Sigmoid colon (tissue), 7 donors: ENCODE data around the gene LRRTM4. TPM values are rescaled to one million over a fixed set of nuclear protein-coding genes. Genes with fewer than 3 reads are reported as not detected.

ENCODE experiments used
- DNase-seq: peaks from one replicate; pipeline ENCODE4 v3.0.0-alpha.2; 2019
- H3K27ac ChIP-seq, 4 donors: fragments of 200-600 bp; sonication (generic); one replicate each; pipeline ENCODE4 v1.5.1; 2016 to 2019; ENCODE audit warnings: mild to moderate bottlenecking in 1 of 4
- H3K27me3 ChIP-seq, 3 donors: fragments of 200-600 bp; sonication (generic); one replicate each; pipeline ENCODE4 v1.5.1; 2019; ENCODE audit warnings: mild to moderate bottlenecking in 1 of 3
- H3K36me3 ChIP-seq, 4 donors: fragments of 200-600 bp; sonication (generic); one replicate each; pipeline ENCODE4 v1.5.1; 2016 to 2019
- H3K4me1 ChIP-seq, 4 donors: fragments of 200-600 bp; sonication (generic); one replicate each; pipeline ENCODE4 v1.5.1; 2017 to 2019
- H3K4me3 ChIP-seq, 4 donors: fragments of 200-600 bp; sonication (generic); one replicate each; pipeline ENCODE4 v1.5.1; 2017 to 2019; ENCODE audit warnings: mild to moderate bottlenecking in 2 of 4, moderate library complexity in 1 of 4
- H3K9me3 ChIP-seq, 4 donors: fragments of 200-600 bp in 3 of 4; sonication (generic) in 3 of 4; one replicate each; pipeline versions ENCODE4 v1.5.1 to v1.6.1; 2013 to 2019
- CTCF ChIP-seq, 4 experiments: fragments of 450-650 bp in 3 of 4; fragments of 200-600 bp in 1 of 4; IDR thresholded peaks; one replicate each; pipeline ENCODE4 v1.5.1; 2016 to 2019; ENCODE audit warnings: antibody characterized with exemption in 4 of 4, mild to moderate bottlenecking in 3 of 4, moderate library complexity in 2 of 4
- EP300 ChIP-seq, 4 donors: sonication (generic); formaldehyde crosslinking; IDR thresholded peaks; one replicate each; pipeline ENCODE4 v1.6.1; 2017; ENCODE audit warnings: antibody characterized with exemption in 4 of 4
- POLR2A ChIP-seq, 2 donors: fragments of 450-650 bp; IDR thresholded peaks; one replicate each; pipeline ENCODE4 v1.6.1; 2016; ENCODE audit warnings: antibody characterized with exemption in 2 of 2, mild to moderate bottlenecking in 2 of 2, moderate library complexity in 2 of 2
- POLR2AphosphoS5 ChIP-seq, 4 donors: sonication (generic); formaldehyde crosslinking; IDR thresholded peaks; one replicate each; pipeline ENCODE4 v1.6.1; 2017; ENCODE audit warnings: antibody characterized with exemption in 4 of 4
- WGBS, 2 donors: extraction: QIAGEN DNeasy Blood & Tissue Kit; methylation state at CpG; one replicate each; pipeline ENCODE4 v1.1.7; 2013; 5-methylcytosine and 5-hydroxymethylcytosine counted together
- intact Hi-C: fragments of 100-400 bp; cut with DNase I; formaldehyde crosslinking; loops from one replicate; pipeline ENCODE4 v1.15.1; 2023
- polyA plus RNA-seq, 3 donors: library from polyadenylated mRNA; stranded (reverse); fragments of 200-250 nt; gene quantifications; one replicate each; pipeline ENCODE4 v1.2.3, GENCODE V29; 2013
- total RNA-seq, 4 donors: library from RNA; depleted of rRNA; stranded (reverse); fragments of >200 nt; gene quantifications; one replicate each; pipeline ENCODE4 v1.1.0, GENCODE V29; 2016
- donor health status: healthy with polysubstance abuse.
- donor health status: Bipolar disorder and iron deficiency.
- donor health status: healthy.

Gene LRRTM4
- total and polyA plus RNA-seq, 7 donors, result 0.17 to 1.1 (median 0.55) TPM; not detected in 2

GRCh38 chr2:77005522-77005921 is 516.7 kb downstream of the LRRTM4 start:
- intact Hi-C loops, result no loop called here
- Histone ChIP-seq H3K27ac (no peak overlapping the region), H3K4me1 (no peaks in the 10 kb centered on the region), H3K36me3 (no peaks in the 10 kb centered on the region), H3K27me3 (no peaks in the 10 kb centered on the region), H3K9me3 (no peaks in the 10 kb centered on the region), H3K4me3 (no peak overlapping the region)
- TF ChIP-seq POLR2AphosphoS5 (IDR thresholded peaks at IDR 0.05) (no peak), EP300 (IDR thresholded peaks at IDR 0.05) (no peak), POLR2A (IDR thresholded peaks at IDR 0.05) (no peak), CTCF (IDR thresholded peaks at IDR 0.05) (no peak)
- 90 to 98% methylated on average over 2 of the region's 2 CpGs for WGBS, 2 donors
- DNase-seq, result no peak

- H3K27me3 ChIP-seq, result no peaks in the 10 kb centered on the region
- intact Hi-C loops, result no loop called here
- H3K4me1 ChIP-seq, result no peaks in the 10 kb centered on the region
- no peak for TF ChIP-seq CTCF (IDR thresholded peaks at IDR 0.05)
- no peak for TF ChIP-seq POLR2A (IDR thresholded peaks at IDR 0.05)
- no peak for TF ChIP-seq POLR2AphosphoS5 (IDR thresholded peaks at IDR 0.05)
- TF ChIP-seq EP300 (IDR thresholded peaks at IDR 0.05), result no peak
- H3K36me3 ChIP-seq, result no peaks in the 10 kb centered on the region
- H3K9me3 ChIP-seq, result no peaks in the 10 kb centered on the region
- no peak overlapping the region for H3K27ac ChIP-seq
- WGBS, 2 donors, result 84 to 89% methylated on average over 1 of the region's 1 CpG
- no peak for DNase-seq
- no peak overlapping the region for H3K4me3 ChIP-seq
These were observed 520.3 kb downstream of the LRRTM4 start for GRCh38 chr2:77001895-77002294.

- no peaks in the 10 kb centered on the region for H3K27me3 ChIP-seq
- no peak for DNase-seq
- TF ChIP-seq POLR2A (IDR thresholded peaks at IDR 0.05) (no peak), EP300 (IDR thresholded peaks at IDR 0.05) (no peak), CTCF (IDR thresholded peaks at IDR 0.05) (no peak), POLR2AphosphoS5 (IDR thresholded peaks at IDR 0.05) (no peak)
- H3K4me3 ChIP-seq, result no peak overlapping the region
- no peaks in the 10 kb centered on the region for H3K36me3 ChIP-seq
- intact Hi-C loops, result no loop called here
- WGBS, 2 donors, result 11 to 61% methylated on average over 3 of the region's 3 CpGs
- no peaks in the 10 kb centered on the region for H3K9me3 ChIP-seq
- H3K27ac ChIP-seq, result no peak overlapping the region
- no peaks in the 10 kb centered on the region for H3K4me1 ChIP-seq
These were observed 523.5 kb downstream of the LRRTM4 start for GRCh38 chr2:76998704-76999103.

- H3K4me3 ChIP-seq, result no peak overlapping the region
- H3K9me3 ChIP-seq, result no peaks in the 10 kb centered on the region
- no peaks in the 10 kb centered on the region for H3K36me3 ChIP-seq
- H3K27ac ChIP-seq, result no peak overlapping the region
- H3K4me1 ChIP-seq, result no peaks in the 10 kb centered on the region
- intact Hi-C loops, result no loop called here
- DNase-seq, result no peak
- no peaks in the 10 kb centered on the region for H3K27me3 ChIP-seq
- TF ChIP-seq CTCF (IDR thresholded peaks at IDR 0.05), result no peak
- no peak for TF ChIP-seq POLR2A (IDR thresholded peaks at IDR 0.05)
- TF ChIP-seq EP300 (IDR thresholded peaks at IDR 0.05), result no peak
- no peak for TF ChIP-seq POLR2AphosphoS5 (IDR thresholded peaks at IDR 0.05)
These were observed 524.0 kb downstream of the LRRTM4 start for GRCh38 chr2:76998152-76998551.

GRCh38 chr2:76997296-76997695 is 524.9 kb downstream of the LRRTM4 start:
- intact Hi-C loops, result loop anchor here (1.0 kb wide), 1 partner anchor 21 kb away; no protein-coding TSS in a partner anchor
- Histone ChIP-seq H3K27ac (no peak overlapping the region), H3K27me3 (no peaks in the 10 kb centered on the region), H3K36me3 (no peaks in the 10 kb centered on the region), H3K4me1 (no peaks in the 10 kb centered on the region), H3K9me3 (no peaks in the 10 kb centered on the region), H3K4me3 (no peak overlapping the region)
- DNase-seq, result no peak
- 87 to 88% methylated on average over 1 of the region's 1 CpG for WGBS, 2 donors
- no peak for TF ChIP-seq CTCF (IDR thresholded peaks at IDR 0.05)
- TF ChIP-seq POLR2A (IDR thresholded peaks at IDR 0.05), result no peak
- no peak for TF ChIP-seq POLR2AphosphoS5 (IDR thresholded peaks at IDR 0.05)
- TF ChIP-seq EP300 (IDR thresholded peaks at IDR 0.05), result no peak
